ENCODE results near the gene LARGE1.

The LARGE1 gene

GRCh38 chr22:33542722-33543121 is 377.6 kb downstream of the LARGE1 start:
- no peak for DNase-seq (ENCODE audit: low spot score)
- no peak for TF ChIP-seq CTCF (IDR thresholded peaks at IDR 0.05; ENCODE audit: borderline replicate concordance, control extremely low read depth, extremely low read depth, insufficient read depth, missing control alignments)
- in situ Hi-C loops (cut with MboI; ENCODE audit: low sequenced_read_pairs, unreplicated experiment) = no loop called here

GRCh38 chr22:33542153-33542552 is 378.1 kb downstream of the LARGE1 start:
- no peak for TF ChIP-seq CTCF (IDR thresholded peaks at IDR 0.05; ENCODE audit: borderline replicate concordance, control extremely low read depth, extremely low read depth, insufficient read depth, missing control alignments)
- in situ Hi-C loops (cut with MboI; ENCODE audit: low sequenced_read_pairs, unreplicated experiment) = no loop called here
- no peak for DNase-seq (ENCODE audit: low spot score)

- in situ Hi-C loops (cut with MboI; ENCODE audit: low sequenced_read_pairs, unreplicated experiment) = no loop called here
- no peak for TF ChIP-seq CTCF (IDR thresholded peaks at IDR 0.05; ENCODE audit: borderline replicate concordance, control extremely low read depth, extremely low read depth, insufficient read depth, missing control alignments)
- DNase-seq (ENCODE audit: low spot score) = no peak
These were observed 380.1 kb downstream of the LARGE1 start for GRCh38 chr22:33539902-33540751.

- DNase-seq (ENCODE audit: low spot score) = no peak
- in situ Hi-C loops (cut with MboI; ENCODE audit: low sequenced_read_pairs, unreplicated experiment) = no loop called here
- TF ChIP-seq CTCF (IDR thresholded peaks at IDR 0.05; ENCODE audit: borderline replicate concordance, control extremely low read depth, extremely low read depth, insufficient read depth, missing control alignments) = no peak
These were observed 380.9 kb downstream of the LARGE1 start for GRCh38 chr22:33539202-33539901.

GRCh38 chr22:33538277-33538885 is 381.9 kb downstream of the LARGE1 start:
- in situ Hi-C loops (cut with MboI; ENCODE audit: low sequenced_read_pairs, unreplicated experiment) = no loop called here

More at GRCh38 chr22:33538277-33538885, 381.9 kb downstream of the LARGE1 start:
- TF ChIP-seq CTCF (IDR thresholded peaks at IDR 0.05; ENCODE audit: borderline replicate concordance, control extremely low read depth, extremely low read depth, insufficient read depth, missing control alignments) = no peak
- no peak for DNase-seq (ENCODE audit: low spot score)
